Stimulated activated naive CD8-positive, alpha-beta T cell treated with anti-CD3 and anti-CD28 coated beads, Interleukin-15, Interleukin-2, amounts not matched to agents 100 U/mL and 50 U/mL, for 24 hours (primary cell): ENCODE results near the gene INCENP.
A peak's percentile ranks its signal among the peaks of the same experiment; 100 is the strongest.
"Not testable (repeated sequence)": the region's sequence is repeated elsewhere in the genome, so short reads cannot be mapped to it uniquely, and the experiment has no call there.

ENCODE experiments used
- ATAC-seq: fragments of 150-1000 bp; cut with Tn5 transposase; one replicate; pipeline ENCODE4 v1.10.0; 2021
- DNase-seq: peaks from one replicate; pipeline ENCODE4 v3.0.0; 2021

Gene INCENP

GRCh38 chr11:62171261-62171723 lies 47.5 kb downstream of the INCENP start:
- ATAC-seq: peak; percentile 36
- DNase-seq: peak; percentile 80

DNA sequence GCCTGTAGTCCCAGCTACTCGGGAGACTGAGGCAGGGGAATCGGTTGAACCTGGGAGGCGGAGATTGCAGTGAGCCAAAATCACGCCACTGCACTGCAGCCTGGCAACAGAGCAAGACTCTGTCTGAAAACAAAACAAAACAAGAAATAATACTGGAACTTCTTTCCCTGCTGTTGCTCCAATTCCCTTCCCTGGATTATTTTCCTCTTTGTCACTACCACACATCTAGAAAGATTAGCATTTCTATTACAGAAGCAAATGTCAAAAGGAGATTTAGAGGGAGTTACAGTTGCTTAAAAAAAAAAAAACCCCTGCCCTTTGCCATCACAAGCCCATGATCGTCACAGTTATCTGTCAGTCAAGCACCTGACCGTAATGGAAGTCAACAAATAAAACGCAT lies 48.5 kb downstream of the INCENP start:
- ATAC-seq (no peak), DNase-seq (no peak)

- DNase-seq (no peak), ATAC-seq (no peak)
Observed at GRCh38 chr11:62176766-62177165, 53.0 kb downstream of the INCENP start.

DNA sequence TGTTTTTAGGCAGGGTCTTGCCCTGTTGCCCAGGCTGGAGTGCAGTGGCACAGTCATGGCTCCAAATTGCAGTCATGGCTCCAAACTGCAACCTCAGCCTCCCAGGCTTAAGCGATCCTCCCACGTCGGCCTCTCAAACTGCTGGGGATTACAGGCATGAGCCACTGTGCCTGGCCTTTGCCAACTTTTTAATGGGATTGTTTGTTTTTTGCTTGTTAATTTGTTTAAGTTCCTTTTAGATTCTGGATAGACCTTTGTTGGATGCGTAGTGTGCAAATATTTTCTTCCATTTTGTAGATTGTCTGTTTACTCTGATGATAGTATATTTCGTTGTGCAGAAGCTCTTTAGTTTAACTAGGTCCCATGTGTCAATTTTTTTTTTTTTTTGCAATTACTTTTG lies 56.2 kb downstream of the INCENP start:
- no peak for ATAC-seq
- DNase-seq: no peak

GRCh38 chr11:62181097-62181496 lies 57.3 kb downstream of the INCENP start:
- DNase-seq (no peak), ATAC-seq (no peak)

DNA sequence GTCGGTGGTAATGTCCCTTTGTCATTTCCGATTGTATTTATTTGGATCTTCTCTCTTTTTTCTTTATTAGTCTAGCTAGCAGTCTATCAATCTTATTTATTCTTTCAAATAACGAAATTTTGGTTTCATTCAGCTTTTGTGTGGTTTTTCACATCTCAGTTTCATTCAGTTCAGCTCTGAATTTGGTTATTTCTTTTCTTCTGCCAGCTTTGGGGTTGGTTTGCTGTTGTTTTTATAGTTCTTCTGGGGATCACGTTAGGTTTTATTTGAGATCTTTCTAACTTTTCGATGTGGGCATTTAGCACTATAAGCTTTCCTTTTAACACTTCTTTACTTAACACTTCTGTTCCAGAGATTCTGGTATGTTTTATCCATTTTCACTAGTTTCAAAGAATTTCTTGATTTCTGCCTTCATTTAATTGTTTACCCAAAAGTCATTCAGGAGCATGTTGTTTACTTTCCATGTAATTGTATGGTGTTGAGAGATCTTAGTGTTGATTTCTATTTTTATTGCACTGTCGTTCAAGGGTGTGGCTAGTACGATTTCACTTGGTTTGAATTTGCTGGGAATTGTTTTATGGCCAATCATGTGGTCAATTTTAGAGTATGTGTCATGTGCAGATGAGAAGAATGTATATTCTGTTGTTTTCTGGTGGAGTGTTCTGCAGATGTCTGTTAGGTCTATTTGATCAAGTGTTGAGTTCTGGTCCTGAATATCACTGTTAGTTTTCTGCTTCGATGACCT lies 58.5 kb downstream of the INCENP start:
- DNase-seq (no peak), ATAC-seq (no peak)

DNA sequence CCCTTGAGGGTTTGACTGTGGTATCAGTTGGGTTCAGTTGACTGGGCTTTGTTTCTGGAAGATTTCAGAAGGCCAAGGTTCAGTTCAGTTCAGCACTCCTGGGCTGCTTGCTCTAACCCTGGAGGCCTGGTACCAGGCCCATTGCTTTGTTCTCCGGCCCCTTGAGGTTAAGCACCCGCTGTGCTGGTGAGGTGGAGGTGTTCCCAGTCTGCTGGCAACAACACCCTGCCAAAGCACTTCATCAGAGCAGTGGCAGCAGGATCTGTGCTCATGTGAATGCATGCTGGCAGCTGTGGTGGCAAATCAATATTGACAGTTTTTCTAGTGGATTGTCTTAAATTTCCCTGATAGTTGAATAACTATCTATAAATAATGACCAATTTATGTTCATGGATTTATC lies 62.4 kb downstream of the INCENP start:
- no peak for ATAC-seq
- no peak for DNase-seq

- ATAC-seq: no peak
- no peak for DNase-seq
Observed at GRCh38 chr11:62190011-62190410, 66.2 kb downstream of the INCENP start, which contains the start of gene SCGB1D1. TSS of gene SCGB1D1 (plus strand) at chr11:62190216. CDS start at chr11:62190285, 69 bp downstream.

DNA sequence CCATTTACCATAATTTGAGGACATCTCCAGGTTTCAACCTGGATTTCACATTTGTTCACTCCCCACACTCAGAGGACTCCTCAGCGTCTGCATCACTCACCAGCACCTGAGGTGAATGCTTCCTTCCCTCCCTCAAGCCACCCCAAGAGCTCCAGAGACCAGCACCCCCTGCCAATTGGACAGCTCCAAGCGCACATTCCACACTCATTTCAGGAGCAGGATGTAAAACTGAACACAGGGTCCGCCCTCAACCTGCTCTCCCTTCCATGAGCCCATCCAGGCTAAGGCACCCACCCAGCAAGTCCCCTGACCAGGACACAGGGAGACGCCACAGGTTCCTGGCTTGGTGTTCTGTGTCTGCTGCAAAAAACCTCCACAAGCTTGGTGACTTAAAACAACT lies 70.1 kb downstream of the INCENP start:
- no peak for DNase-seq

DNA sequence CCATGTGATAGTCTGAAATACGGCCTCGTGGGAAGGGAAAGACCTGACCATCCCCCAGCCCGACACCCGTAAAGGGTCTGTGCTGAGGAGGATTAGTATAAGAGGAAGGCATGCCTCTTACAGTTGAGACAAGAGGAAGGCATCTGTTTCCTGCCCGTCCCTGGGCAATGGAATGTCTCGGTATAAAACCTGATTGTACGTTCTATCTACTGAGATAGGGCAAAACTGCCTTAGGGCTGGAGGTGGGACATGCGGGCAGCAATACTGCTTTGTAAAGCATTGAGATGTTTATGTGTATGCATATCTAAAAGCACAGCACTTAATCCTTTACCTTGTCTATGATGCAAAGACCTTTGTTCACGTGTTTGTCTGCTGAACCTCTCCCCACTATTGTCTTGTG lies 71.2 kb downstream of the INCENP start:
- ATAC-seq, DNase-seq: not testable (repeated sequence)

More for the DNA sequence above, 70.1 kb downstream of the INCENP start:
- ATAC-seq: no peak

- ATAC-seq: no peak
- DNase-seq: no peak
Observed at GRCh38 chr11:62195945-62196344, 72.1 kb downstream of the INCENP start.

- not testable (repeated sequence) for ATAC-seq, DNase-seq
Observed at GRCh38 chr11:62197400-62197799, 73.6 kb downstream of the INCENP start.

- no peak for ATAC-seq
- no peak for DNase-seq
Observed at GRCh38 chr11:62201376-62201775, 77.6 kb downstream of the INCENP start.
